Activated T-cell treated with anti-CD3 and anti-CD28 coated beads, Interleukin-2, amount 50 U/mL, for 4 hours (primary cell): Measurements from ENCODE around the gene KLHL25. TPM values are rescaled to one million over a fixed set of nuclear protein-coding genes. Genes with fewer than 3 reads are reported as not detected.

Source experiments
- ATAC-seq, 2 donors: fragments of 200-7000 bp; cut with Tn5 transposase; one replicate each; pipeline ENCODE4 v1.10.0; 2021
- DNase-seq: peaks from one replicate; pipeline ENCODE4 v3.0.0-alpha.2; 2020
- H3K27me3 Mint-ChIP-seq: one replicate; pipeline ENCODE4 v1.8.0; 2021; ENCODE audit warnings: low read depth, mixed read lengths
- H3K36me3 Mint-ChIP-seq: one replicate; pipeline ENCODE4 v1.8.0; 2022; ENCODE audit warnings: mixed read lengths; ENCODE audit not compliant: insufficient read depth
- H3K4me1 Mint-ChIP-seq: one replicate; pipeline ENCODE4 v1.8.0; 2021; ENCODE audit warnings: low read depth, mixed read lengths
- H3K4me3 Mint-ChIP-seq: one replicate; pipeline ENCODE4 v1.8.0; 2021; ENCODE audit warnings: mild to moderate bottlenecking, moderate library complexity, mixed read lengths
- H3K9me3 Mint-ChIP-seq: one replicate; pipeline ENCODE4 v1.8.0; 2021; ENCODE audit warnings: mixed read lengths
- total RNA-seq, 3 donors: library from RNA; stranded (reverse); gene quantifications; one replicate each; pipeline ENCODE4 v1.2.1, GENCODE V29; 2021

The KLHL25 gene
- total RNA-seq, 3 donors from 2014 or later: 3.3 to 5.1 (median 3.8) TPM

DNA sequence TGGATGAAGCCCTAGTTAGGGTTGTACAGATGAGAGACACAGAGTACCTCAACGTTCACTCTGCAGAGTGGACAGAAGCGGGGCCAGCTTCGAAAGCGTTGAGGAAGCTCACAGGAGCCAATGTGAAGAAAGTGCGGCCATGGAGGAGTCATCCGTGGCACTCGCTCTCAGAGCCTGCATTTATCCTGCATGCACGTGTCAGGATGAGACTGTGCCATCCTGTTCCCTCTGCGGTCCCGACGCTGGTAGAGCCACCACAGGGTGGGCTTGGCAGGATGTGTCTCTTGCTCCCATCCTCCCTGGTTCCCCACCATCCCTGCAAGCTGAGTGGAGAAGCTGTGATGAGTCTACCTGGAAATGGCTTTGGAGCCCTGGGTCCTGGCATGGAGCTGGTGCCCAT lies 39.3 kb downstream of the KLHL25 start:
- ATAC-seq: no peak
- no peak overlapping the region for H3K4me3 Mint-ChIP-seq

DNA sequence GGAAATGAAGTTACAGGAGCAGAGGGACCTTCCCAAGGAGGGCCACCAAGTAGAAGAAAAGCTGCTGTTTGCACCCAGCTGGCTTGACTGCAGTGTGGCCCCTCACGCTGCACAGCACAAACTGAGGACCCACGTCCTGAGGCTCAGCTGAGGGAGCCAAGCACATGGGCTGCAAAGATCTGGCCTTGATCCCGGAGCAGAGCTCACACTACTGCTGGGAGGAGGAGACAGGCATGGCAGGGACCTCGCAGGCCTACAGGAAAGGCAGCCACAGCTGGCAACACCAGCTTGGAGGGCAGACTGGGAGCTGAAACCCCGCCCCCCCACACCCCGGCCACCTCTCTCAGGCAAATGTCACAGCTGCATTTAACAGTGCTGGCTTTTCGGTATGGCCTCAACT lies 39.7 kb downstream of the KLHL25 start:
- peaks cover 6% of the 10 kb centered on the region for H3K36me3 Mint-ChIP-seq
- H3K27me3 Mint-ChIP-seq: no peaks in the 10 kb centered on the region
- peaks cover 14% of the 10 kb centered on the region for H3K4me1 Mint-ChIP-seq

More for the DNA sequence above, 39.3 kb downstream of the KLHL25 start:
- H3K36me3 Mint-ChIP-seq: peaks cover 6% of the 10 kb centered on the region
- peaks cover 14% of the 10 kb centered on the region for H3K4me1 Mint-ChIP-seq
- DNase-seq: no peak
- H3K9me3 Mint-ChIP-seq: no peaks in the 10 kb centered on the region
- no peaks in the 10 kb centered on the region for H3K27me3 Mint-ChIP-seq

DNA sequence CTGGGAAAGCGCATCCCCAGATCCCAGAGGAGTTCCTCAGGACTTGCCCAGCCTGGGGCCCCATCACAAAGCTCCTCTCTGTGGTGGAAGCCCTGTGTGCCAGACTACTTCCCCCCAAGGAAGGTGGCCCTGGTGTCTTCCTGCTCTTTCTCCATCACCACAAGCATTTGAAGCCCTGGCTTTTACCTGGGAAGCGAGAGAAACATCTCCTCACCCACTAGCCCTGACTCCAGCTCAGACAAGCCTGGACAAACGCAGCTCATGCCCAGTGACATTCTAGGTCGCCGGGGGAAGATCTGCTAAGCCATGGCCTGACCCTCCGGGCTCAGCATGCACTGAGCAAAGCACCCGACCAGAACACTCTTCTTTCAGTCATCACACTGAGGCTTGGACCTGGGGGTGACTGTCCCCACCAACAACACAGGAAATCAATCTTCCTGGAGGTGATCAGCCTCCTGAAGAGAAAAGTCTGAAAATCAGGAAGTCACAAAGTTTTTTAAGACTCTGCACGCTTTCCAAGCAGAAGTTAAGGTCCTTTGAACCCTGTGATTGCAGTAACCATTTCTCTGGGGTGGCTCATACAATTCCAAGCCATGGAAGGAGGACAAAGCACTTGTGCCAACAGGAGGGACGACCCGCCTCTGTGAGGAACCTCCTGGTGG lies 40.8 kb downstream of the KLHL25 start:
- Mint-ChIP-seq H3K4me3 (no peak overlapping the region), H3K4me1 (peaks cover 14% of the 10 kb centered on the region), H3K27me3 (no peaks in the 10 kb centered on the region), H3K9me3 (no peaks in the 10 kb centered on the region), H3K36me3 (peaks cover 4% of the 10 kb centered on the region)
- DNase-seq (no peak), ATAC-seq (no peak)

More for the DNA sequence above, 39.7 kb downstream of the KLHL25 start:
- ATAC-seq (no peak), DNase-seq (no peak)
- Mint-ChIP-seq H3K9me3 (no peaks in the 10 kb centered on the region), H3K4me3 (no peak overlapping the region)

DNA sequence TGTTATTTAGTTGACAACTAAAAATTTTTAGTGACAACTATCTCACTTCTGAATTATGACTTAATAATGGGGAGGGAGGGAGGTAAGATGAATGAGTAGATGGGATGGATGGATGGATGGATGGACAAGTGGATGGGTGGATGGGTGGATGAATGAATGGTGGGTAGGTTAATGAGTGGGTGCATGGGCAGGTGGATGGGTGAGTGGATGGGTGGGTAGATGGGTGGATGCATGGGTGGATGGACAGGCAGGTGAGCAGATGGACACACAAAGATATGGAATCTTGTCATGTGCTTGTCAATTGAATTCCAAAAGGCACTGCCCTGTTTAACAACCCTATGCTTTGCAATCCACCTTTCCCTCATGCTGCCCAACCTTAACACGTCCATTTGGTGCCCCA lies 41.5 kb downstream of the KLHL25 start:
- ATAC-seq (no peak), DNase-seq (no peak)
- no peaks in the 10 kb centered on the region for H3K36me3 Mint-ChIP-seq
- no peaks in the 10 kb centered on the region for H3K27me3 Mint-ChIP-seq
- H3K4me3 Mint-ChIP-seq: no peak overlapping the region
- H3K4me1 Mint-ChIP-seq: peaks cover 14% of the 10 kb centered on the region
- no peaks in the 10 kb centered on the region for H3K9me3 Mint-ChIP-seq

DNA sequence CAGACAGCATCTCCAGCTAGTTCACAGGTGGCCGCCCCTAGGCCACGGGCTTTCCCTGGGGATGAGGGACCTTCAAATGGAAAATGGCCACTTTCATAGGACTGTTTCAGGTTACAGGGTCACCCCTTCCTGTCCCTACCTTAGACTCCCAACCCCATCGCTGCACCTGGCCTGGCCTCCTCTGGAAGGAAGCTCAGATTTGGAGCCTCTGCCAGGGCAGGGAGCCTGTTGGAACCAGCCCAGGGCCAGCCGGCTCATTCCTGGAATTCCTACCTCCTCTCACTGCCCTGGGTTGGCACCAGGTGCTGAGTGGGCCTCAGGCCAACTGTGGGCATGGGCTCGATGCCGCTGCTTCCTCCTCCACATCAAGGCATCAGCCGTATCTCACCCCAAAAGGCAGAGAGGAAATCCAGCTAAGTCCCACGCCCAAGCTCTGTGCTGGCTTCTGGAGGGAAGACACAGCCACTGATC lies 42.2 kb downstream of the KLHL25 start:
- H3K36me3 Mint-ChIP-seq: no peaks in the 10 kb centered on the region
- H3K4me3 Mint-ChIP-seq: no peak overlapping the region
- H3K27me3 Mint-ChIP-seq: no peaks in the 10 kb centered on the region
- peaks cover 14% of the 10 kb centered on the region for H3K4me1 Mint-ChIP-seq
- DNase-seq (no peak), ATAC-seq (no peak)
- no peaks in the 10 kb centered on the region for H3K9me3 Mint-ChIP-seq

DNA sequence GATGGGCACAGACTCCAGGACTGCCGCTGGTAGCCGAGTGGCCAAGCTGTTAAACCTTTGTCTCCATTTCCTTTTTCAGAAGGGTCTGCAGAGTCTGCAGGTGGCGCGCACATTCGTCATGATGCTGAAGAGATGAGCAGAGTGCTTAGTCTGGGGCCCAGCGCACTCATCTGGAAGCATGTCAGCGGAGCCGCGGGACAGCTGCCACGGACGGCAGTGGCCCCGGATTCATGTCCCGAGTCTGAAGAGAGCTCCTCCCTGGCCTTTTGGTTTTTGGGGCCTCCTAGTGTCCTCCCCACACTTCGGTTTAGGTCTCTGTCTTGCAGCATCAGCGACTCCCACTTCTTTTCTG lies 42.6 kb downstream of the KLHL25 start:
- Mint-ChIP-seq H3K9me3 (no peaks in the 10 kb centered on the region), H3K4me1 (peaks cover 14% of the 10 kb centered on the region), H3K4me3 (no peak overlapping the region), H3K36me3 (no peaks in the 10 kb centered on the region), H3K27me3 (no peaks in the 10 kb centered on the region)
- ATAC-seq: no peak
- no peak for DNase-seq

DNA sequence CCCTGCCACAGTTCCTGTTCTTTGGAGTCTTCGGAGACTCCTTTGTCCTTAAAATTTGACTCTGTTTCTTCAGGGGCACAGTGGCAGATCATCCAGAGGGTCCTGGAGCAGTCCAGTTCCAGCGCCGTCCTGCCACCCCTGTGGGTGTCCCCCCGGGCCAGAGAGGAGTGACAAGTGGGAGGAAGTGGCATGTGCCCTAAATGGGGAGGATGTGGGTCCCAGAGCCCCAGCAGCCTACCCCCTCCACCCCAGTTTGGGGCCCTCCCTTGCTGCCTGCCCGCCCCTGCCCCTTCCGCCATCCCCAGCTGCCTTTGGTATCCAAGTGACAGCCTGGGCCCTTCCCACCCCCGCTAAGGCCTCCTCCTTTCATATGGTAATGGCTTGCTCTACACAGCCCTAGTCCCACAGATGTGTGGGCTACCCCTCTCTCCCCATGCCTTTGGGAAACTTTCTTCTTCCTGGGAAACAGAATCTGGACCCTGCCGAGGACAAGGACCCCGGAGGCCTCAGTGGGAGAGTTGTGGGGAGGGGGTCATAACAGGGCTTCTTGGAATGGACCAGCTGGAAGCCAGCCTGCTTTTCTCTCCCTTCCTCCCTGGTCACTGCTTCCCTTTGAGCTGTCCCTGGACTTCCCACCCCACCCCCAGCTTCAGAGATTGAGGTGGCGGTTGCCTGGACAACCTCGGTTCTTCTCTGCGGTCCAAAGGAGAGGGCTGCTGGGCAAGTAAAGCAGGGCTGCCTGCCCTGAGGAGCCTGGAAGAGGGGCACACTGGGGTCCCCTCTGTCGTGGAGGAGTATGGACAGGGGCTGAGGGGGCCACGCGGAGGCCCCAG lies 43.2 kb downstream of the KLHL25 start:
- H3K4me1 Mint-ChIP-seq: peaks cover 14% of the 10 kb centered on the region
- H3K27me3 Mint-ChIP-seq: no peaks in the 10 kb centered on the region
- H3K4me3 Mint-ChIP-seq: no peak overlapping the region
- peaks cover 5% of the 10 kb centered on the region for H3K36me3 Mint-ChIP-seq
- DNase-seq (no peak), ATAC-seq (peak; percentile 23 to 32)
- H3K9me3 Mint-ChIP-seq: no peaks in the 10 kb centered on the region

DNA sequence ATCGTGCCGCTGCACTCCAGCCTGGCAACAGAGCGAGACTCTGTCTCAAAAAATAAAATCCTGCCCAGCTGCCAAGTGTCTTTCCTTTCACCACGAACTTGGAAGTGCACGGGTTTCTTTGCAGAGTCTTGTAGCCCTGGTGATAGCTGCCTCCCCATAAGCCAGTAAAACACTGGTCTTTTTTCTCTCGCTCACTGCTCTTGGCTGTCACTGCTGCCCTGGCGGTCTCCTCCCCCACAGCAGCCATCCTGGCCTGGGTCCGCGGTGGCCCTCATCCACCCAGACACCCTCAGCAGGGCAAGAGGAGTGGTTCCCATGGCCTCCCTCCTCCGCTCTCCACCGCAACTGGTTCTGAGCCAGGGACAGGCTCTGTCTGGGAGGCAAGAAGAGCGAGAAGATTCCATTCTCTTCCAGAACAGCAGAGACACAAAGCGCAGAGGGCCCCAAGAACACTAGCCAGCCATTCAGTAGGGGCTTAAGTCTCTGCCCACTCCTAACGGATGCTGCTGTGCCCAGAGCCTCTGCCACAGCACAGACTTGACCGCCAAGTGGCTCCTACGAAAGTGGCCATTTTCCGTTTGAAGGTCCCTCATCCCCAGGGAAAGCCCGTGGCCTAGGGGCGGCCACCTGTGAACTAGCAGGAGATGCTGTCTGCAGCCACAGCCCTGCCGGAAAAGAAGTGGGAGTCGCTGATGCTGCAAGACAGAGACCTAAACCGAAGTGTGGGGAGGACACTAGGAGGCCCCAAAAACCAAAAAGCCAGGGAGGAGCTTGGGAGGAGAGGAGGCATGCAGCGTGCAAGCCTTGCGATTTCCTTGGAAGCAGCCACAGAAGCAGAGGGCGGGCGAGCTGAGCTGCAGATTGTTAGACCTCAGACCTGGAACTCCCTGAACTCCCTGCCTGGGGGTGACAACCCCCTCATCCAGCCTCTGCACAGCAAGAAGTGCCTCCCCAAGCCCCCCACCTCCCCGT lies 44.1 kb downstream of the KLHL25 start:
- Mint-ChIP-seq H3K9me3 (no peaks in the 10 kb centered on the region), H3K4me3 (no peak overlapping the region), H3K27me3 (no peaks in the 10 kb centered on the region), H3K4me1 (peaks cover 14% of the 10 kb centered on the region), H3K36me3 (peaks cover 7% of the 10 kb centered on the region)
- DNase-seq: no peak
- ATAC-seq: peak in 1 of 2 donors; percentile 17

DNA sequence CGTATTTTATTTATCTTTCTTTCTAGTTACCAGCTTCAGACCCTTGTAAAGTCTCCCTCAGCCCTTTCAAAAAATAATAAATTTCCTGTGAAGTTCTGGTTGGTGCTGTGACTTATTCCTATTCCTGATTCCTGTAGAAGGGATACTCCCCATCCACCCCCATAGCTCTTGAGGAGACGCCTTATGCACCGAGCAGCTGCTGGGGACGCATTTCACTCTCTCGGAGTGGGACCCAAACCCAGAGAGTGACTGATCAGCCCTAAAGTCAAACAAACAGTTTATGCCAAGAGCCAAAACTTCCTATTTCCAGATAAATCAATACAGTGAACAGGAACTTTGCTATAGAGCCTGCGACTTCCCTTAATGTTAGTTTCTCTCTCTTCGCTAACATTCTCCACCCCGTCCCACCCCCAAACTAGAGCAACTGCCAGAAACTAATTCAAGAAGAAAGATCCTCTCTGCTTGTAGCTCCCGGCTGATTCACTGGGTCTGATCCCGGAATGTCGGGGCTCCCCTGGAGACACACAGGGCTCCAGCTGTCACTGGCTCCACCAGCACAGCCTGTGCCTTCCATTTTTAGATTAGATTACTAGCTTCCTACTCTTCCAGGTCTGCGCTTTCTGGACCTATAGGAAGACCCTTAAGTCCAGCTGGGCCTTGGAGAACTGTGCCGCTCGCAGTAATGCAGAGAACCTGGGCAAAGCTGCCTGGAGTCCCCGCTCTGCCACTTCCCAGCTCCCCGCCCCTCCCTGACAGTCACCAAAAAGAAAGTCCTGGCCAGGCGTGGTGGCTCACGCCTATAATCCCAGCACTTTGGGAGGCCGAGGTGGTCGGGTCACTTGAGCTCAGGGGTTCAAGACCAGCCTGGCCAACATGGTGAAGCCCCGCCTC lies 45.2 kb downstream of the KLHL25 start:
- ATAC-seq (no peak), DNase-seq (no peak)
- Mint-ChIP-seq H3K36me3 (peaks cover 13% of the 10 kb centered on the region), H3K4me3 (no peak overlapping the region), H3K4me1 (peaks cover 14% of the 10 kb centered on the region), H3K27me3 (no peaks in the 10 kb centered on the region), H3K9me3 (no peaks in the 10 kb centered on the region)

DNA sequence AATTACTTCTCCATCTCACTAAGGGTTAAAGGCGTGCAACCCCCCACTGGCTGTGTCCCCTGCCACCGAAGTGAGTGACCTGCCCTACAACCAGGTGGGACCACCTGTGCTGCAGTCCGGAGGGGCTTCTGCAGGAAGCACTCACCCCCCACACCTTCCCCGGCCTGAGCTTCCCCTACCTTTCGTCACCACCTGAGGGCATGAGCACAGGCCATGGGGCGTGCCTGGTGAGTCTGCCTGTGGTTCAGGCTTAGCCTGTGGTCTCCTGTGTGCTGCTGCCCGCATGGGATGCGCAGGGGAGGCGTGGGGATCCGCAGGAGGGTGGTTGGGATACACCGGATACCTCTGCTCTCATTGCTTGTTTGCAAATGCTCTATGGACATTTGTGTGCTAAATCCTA lies 46.0 kb downstream of the KLHL25 start:
- H3K27me3 Mint-ChIP-seq: no peaks in the 10 kb centered on the region
- H3K36me3 Mint-ChIP-seq: peaks cover 19% of the 10 kb centered on the region
- no peaks in the 10 kb centered on the region for H3K9me3 Mint-ChIP-seq
- ATAC-seq (no peak), DNase-seq (no peak)
- no peak overlapping the region for H3K4me3 Mint-ChIP-seq
- peaks cover 14% of the 10 kb centered on the region for H3K4me1 Mint-ChIP-seq

DNA sequence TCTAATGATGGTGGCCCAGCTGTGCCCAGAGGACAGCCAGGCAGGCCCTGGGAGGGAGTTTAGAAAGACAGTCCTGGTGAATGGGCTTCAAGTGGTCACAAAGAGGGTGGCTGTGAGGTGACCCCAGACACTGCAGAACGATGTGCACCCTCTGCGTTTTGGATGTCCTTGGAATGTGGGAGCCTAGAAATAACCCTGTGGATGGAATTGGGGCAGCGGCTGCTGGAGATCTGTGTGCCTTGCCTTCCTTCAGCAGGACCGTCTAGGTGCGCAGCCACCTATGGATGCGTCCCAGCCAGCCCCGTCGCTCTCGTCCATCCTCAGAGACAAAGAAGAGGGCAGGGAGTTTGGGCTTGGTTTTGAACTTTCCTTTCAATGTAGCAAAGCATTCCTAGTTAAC lies 46.5 kb downstream of the KLHL25 start:
- no peak for DNase-seq
- Mint-ChIP-seq H3K4me1 (peaks cover 12% of the 10 kb centered on the region), H3K27me3 (no peaks in the 10 kb centered on the region), H3K36me3 (peaks cover 23% of the 10 kb centered on the region), H3K4me3 (no peak overlapping the region), H3K9me3 (no peaks in the 10 kb centered on the region)
- no peak for ATAC-seq

DNA sequence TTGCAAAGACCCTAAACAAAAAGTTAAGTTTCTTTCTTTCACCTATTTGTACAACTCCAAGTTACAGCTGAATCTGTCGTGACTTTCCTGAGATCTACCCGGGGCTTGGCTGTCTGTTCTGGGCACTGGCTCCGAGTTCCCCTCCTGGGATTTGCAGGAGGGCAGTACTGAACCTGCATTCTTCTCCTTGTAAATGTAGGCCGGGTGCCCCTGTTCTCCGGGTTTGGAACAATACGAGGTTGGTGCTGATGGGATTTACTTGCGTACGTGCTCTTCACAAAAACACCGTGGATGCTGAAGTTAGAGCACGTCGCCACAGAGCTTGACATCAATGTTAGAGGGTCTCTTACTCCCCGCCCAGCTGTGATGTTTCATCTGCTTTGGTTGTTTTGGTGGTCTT lies 48.1 kb downstream of the KLHL25 start:
- H3K27me3 Mint-ChIP-seq: no peaks in the 10 kb centered on the region
- ATAC-seq: no peak
- no peak overlapping the region for H3K4me3 Mint-ChIP-seq
- DNase-seq: no peak
- H3K9me3 Mint-ChIP-seq: no peaks in the 10 kb centered on the region
- H3K4me1 Mint-ChIP-seq: peaks cover 5% of the 10 kb centered on the region
- peaks cover 28% of the 10 kb centered on the region for H3K36me3 Mint-ChIP-seq

DNA sequence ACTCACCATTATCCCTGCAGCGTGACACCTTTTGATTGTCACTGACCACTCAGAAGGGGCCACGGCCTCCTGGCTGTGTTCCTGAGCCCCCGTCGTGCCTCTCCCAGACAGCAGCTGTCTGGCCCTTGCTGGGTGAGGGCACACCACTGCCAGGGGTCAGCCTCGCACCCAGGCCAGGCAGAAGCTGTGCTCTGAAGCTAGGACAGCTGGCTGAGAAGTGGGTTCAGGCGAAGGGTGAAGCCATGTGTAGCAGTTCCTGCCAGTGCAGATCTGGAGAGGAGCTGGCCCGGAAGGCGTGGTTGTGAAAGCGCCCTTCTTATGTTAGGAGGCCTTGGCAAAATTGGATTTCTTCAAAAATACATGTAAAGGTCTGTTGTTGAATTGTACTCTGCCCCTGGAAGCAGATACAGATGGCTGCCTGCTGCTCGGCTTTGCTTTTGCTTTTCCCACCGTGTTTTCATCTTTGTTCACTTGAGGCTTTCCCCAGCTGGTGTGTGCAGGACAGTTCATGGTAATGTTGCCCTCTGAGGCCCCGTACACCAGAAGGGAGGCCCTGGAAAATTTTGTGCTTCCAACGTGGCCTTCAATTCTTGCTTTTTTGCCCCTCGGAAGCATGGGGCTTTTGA lies 49.1 kb downstream of the KLHL25 start:
- no peak for DNase-seq

More for the DNA sequence above, 49.1 kb downstream of the KLHL25 start:
- Mint-ChIP-seq H3K9me3 (no peaks in the 10 kb centered on the region), H3K36me3 (peaks cover 30% of the 10 kb centered on the region), H3K4me1 (no peaks in the 10 kb centered on the region), H3K27me3 (no peaks in the 10 kb centered on the region), H3K4me3 (no peak overlapping the region)
- no peak for ATAC-seq
